ENCODE results near the gene HPCAL1. TPM values are rescaled to one million over a fixed set of nuclear protein-coding genes. Genes with fewer than 3 reads are reported as not detected.

The HPCAL1 gene
- total RNA-seq, 1 donor from 2014 or later = 15.9 TPM

DNA sequence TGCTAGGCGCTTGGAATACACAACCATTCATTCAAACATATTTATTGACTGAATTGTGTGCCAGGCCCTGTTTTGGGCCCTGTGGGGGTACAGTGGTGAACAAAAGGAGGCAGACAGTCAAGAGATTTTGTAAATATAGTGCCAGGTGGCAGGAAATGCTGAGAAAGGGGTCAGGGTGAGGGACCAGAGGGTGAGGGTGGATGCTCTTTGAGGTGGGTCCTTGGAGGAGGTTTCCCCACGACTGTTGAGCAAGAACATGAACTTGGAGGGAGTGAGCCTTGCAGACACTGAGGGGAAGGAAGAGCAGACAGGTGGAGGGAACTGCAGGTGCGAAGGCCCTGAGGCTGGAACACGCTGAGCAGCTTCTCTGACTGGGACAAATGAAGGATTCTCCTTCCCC lies 104.7 kb downstream of the HPCAL1 start:
- TF ChIP-seq CTCF (IDR thresholded peaks at IDR 0.05) = no peak
- Mint-ChIP-seq H3K27ac (peak overlapping the region; percentile 92), H3K4me1 (peaks cover 56% of the 10 kb centered on the region), H3K36me3 (ENCODE audit: low read depth) (peaks cover 8% of the 10 kb centered on the region), H3K9me3 (no peaks in the 10 kb centered on the region), H3K27me3 (no peaks in the 10 kb centered on the region), H3K4me3 (peak overlapping the region; percentile 73)
- DNase-seq (no peak), ATAC-seq (ENCODE audit: low read depth) (no peak)
- ChIA-PET CTCF (interaction anchor here (0.8 to 6.2 kb wide), 12 partner anchors 24 to 333 kb away, joined by 3 to 100 read pairs (median 40); partner anchors contain the start of gene HPCAL1), POLR2A (interaction anchor here (0.6 to 5.8 kb wide), 9 partner anchors 9 to 363 kb away, joined by 3 to 90 read pairs (median 10); partner anchors contain the start of genes HPCAL1 and ODC1)
- intact Hi-C loops (cut with micrococcal nuclease) = no loop called here

GRCh38 chr2:10407841-10408648 lies 105.3 kb downstream of the HPCAL1 start:
- Mint-ChIP-seq H3K27me3 (no peaks in the 10 kb centered on the region), H3K4me3 (peak overlapping the region; percentile 73), H3K9me3 (no peaks in the 10 kb centered on the region), H3K36me3 (ENCODE audit: low read depth) (peaks cover 8% of the 10 kb centered on the region), H3K27ac (peak overlapping the region; percentile 92), H3K4me1 (peaks cover 61% of the 10 kb centered on the region)
- no peak for TF ChIP-seq CTCF (IDR thresholded peaks at IDR 0.05)
- ChIA-PET POLR2A (interaction anchor here (0.5 to 5.8 kb wide), 11 partner anchors 22 to 780 kb away, joined by 3 to 90 read pairs (median 10); partner anchors contain the start of genes HPCAL1 and ODC1), CTCF (interaction anchor here (0.7 to 6.2 kb wide), 24 partner anchors 11 to 334 kb away, joined by 3 to 100 read pairs (median 7); partner anchors contain the start of gene HPCAL1)
- intact Hi-C loops (cut with micrococcal nuclease) = no loop called here
- DNase-seq (no peak), ATAC-seq (ENCODE audit: low read depth) (peak; percentile 25)

- ATAC-seq (ENCODE audit: low read depth) (peak; percentile 77), DNase-seq (peak; percentile 70)
- Mint-ChIP-seq H3K4me1 (peaks cover 66% of the 10 kb centered on the region), H3K4me3 (peak overlapping the region; percentile 73), H3K27ac (peak overlapping the region; percentile 92), H3K9me3 (no peaks in the 10 kb centered on the region), H3K27me3 (no peaks in the 10 kb centered on the region), H3K36me3 (ENCODE audit: low read depth) (peaks cover 7% of the 10 kb centered on the region)
- ChIA-PET POLR2A (interaction anchor here (0.5 to 5.8 kb wide), 18 partner anchors 10 to 779 kb away, joined by 3 to 90 read pairs (median 6); partner anchors contain the start of genes HPCAL1 and ODC1), CTCF (interaction anchor here (0.6 to 6.2 kb wide), 45 partner anchors 8 to 334 kb away, joined by 3 to 100 read pairs (median 5); partner anchors contain the start of genes HPCAL1 and ODC1)
- intact Hi-C loops (cut with micrococcal nuclease) = loop anchor here (1.0 kb wide), 8 partner anchors 26 to 337 kb away; no protein-coding TSS in a partner anchor
- TF ChIP-seq CTCF (IDR thresholded peaks at IDR 0.05) = peak; percentile 51
These were observed 106.2 kb downstream of the HPCAL1 start for GRCh38 chr2:10408649-10409579.

DNA sequence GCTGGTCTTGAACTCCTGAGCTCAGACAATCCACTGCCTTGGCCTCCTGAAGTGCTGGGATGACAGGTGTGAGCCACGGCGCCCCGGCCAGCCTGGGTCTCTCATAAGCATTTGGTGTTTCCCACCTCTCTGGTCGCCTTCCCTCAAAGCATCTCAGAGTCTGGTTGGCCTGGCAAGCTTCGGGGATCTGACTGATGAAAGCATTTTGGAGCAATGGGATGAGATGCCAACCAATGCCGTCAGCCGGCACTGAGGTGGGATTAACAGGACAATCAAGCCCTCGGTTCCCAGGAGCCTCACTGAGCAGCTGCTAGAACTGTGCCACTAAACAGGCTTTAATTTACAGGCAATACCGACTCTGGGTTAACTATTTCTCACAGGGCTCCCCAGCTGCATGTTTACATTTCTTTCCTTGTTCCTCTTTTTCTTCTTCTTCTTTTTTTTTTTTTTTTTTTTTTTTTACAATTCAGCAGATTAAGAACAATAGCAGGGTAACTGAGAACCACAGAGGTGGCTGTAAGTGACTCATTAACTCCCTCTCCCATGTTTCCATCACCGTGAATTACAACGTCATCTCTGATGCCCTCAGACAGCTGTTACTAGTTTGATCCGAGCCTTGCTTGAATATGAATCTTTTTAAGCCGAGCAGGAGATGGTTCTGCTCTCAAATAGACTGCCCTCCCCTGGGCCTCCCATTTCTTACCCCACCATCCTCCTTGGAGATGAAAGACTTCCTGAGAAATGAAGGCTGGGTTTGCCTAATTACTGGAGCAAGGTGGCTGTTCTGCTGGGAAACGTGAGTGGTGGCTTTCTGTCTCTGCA lies 107.5 kb downstream of the HPCAL1 start:
- ATAC-seq (ENCODE audit: low read depth) (peak; percentile 67), DNase-seq (peak; percentile 47)
- Mint-ChIP-seq H3K27me3 (no peaks in the 10 kb centered on the region), H3K27ac (peak overlapping the region; percentile 92), H3K4me1 (peaks cover 74% of the 10 kb centered on the region), H3K36me3 (ENCODE audit: low read depth) (peaks cover 3% of the 10 kb centered on the region), H3K9me3 (no peaks in the 10 kb centered on the region), H3K4me3 (peak overlapping the region; percentile 74)
- TF ChIP-seq CTCF (IDR thresholded peaks at IDR 0.05) = no peak
- intact Hi-C loops (cut with micrococcal nuclease) = loop anchor here (1.0 to 2.0 kb wide), 4 partner anchors 35 to 1339 kb away; partner anchors contain the start of genes HPCAL1 and ODC1
- ChIA-PET CTCF (interaction anchor here (1.1 to 6.2 kb wide), 28 partner anchors 11 to 336 kb away, joined by 3 to 100 read pairs (median 6); partner anchors contain the start of genes HPCAL1 and ODC1), POLR2A (interaction anchor here (0.6 to 5.8 kb wide), 25 partner anchors 9 to 842 kb away, joined by 3 to 90 read pairs (median 5); partner anchors contain the start of genes HPCAL1 and ODC1)

Data from activated B cell treated with CpG ODN at 0.5 μM for 24 hours (primary cell).